ENCODE measurements around the gene TFB1M.

Gene TFB1M

DNA sequence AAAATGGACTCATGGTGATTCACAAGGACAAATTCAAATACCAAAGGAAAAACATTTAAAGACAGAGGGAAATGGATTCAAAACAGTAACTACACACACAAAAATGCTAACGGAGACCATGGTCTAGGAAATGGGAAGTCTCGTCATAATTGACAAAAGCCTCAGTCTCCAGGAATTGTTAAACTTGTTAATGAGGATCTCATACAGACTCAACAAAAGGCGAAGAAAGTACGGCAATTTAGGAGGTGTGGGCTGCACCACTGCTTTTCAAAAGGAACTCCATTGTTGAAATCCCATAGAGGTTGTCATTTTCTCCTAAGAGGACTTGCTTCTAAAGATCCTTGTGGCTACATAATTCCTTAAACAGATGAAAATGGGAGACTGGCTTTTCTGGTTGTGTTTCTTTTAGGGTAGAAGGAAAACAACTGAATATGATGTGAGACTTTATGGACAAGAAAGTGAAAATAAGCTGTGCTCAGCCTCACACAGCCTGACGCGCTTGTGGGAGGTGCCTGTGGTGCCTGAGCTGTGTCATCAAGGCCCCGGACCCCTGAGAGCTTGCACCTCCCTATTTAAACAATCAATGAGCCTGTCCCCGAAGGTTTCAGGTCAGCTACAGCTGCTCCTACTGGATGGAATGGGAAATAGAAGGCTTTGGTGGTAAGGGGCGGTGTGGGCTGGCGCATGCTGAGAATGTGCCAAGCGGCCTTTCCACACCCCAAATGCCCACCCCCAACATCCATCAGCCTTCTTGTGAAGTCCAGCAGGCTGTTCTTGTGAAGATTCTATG is 53.0 kb downstream of the TFB1M start:
- TF ChIP-seq, protein P1, sequence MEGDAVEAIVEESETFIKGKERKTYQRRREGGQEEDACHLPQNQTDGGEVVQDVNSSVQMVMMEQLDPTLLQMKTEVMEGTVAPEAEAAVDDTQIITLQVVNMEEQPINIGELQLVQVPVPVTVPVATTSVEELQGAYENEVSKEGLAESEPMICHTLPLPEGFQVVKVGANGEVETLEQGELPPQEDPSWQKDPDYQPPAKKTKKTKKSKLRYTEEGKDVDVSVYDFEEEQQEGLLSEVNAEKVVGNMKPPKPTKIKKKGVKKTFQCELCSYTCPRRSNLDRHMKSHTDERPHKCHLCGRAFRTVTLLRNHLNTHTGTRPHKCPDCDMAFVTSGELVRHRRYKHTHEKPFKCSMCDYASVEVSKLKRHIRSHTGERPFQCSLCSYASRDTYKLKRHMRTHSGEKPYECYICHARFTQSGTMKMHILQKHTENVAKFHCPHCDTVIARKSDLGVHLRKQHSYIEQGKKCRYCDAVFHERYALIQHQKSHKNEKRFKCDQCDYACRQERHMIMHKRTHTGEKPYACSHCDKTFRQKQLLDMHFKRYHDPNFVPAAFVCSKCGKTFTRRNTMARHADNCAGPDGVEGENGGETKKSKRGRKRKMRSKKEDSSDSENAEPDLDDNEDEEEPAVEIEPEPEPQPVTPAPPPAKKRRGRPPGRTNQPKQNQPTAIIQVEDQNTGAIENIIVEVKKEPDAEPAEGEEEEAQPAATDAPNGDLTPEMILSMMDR (IDR thresholded peaks at IDR 0.05; ENCODE audit: low read depth, low read length): no peak

DNA sequence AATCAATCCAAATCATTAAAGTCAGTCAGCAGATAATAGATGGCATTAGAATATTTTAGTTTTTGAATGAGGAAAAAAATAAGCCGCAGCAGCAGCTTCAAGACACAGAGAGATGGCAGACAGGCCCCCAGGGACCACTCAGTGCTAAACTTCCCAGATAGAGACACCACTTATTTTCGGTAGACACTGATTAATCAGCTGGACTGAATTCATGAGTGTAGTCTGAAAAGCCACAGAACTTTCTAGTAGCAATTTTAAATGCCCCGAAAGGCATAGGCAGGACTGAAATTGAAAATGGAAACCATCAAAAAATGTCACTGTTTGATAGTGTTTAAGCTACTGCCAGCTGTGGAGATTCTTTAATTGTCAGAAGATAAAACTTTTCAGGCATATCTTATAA is 53.6 kb downstream of the TFB1M start:
- no peak overlapping the region for H3K4me3 ChIP-seq (ENCODE audit: low read depth, low read length)
- TF ChIP-seq, protein P1 (IDR thresholded peaks at IDR 0.05; ENCODE audit: low read depth, low read length): no peak

More for the DNA sequence above, 53.0 kb downstream of the TFB1M start:
- no peak overlapping the region for H3K4me3 ChIP-seq (ENCODE audit: low read depth, low read length)

DNA sequence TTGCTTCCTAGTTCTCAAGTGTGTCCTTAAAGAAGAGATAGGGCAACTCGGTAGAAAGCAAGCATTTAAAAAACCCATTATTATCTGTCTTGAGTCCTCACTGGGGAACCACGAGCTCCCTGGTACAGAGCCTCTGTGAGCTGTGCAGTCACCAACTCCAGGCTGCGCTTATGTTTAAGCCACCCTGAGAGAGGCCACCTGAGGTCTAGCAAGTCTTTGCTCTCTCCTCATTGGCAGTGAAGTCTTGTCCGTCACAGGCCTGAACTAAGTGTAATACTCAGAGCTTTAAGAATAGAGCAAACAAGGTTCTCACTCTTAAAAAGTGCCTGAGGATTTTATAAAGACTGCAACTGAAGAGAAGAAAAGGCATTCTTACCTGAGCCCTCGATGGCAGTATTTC is 54.4 kb downstream of the TFB1M start:
- no peak overlapping the region for H3K4me3 ChIP-seq (ENCODE audit: low read depth, low read length)
- TF ChIP-seq, protein P1 (IDR thresholded peaks at IDR 0.05; ENCODE audit: low read depth, low read length): no peak

DNA sequence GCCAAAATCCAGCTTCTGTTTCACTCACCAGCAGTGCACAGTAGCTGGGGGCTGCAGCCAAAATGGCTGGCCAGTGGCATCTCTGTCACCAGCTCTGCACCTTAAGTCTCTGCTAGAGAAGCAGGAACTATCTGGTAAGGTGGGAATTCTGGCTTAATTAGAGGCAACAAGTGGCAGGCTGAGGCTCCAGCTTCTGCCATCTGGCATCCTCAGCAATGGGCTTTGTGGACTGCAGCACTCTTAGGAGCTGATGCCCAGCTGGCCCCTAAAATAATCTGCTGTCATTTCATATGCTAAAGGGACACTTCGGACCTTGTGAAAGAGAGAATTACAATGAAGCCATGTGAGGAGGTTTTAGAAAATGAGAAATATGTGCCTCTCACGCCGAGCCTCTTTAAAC is 55.1 kb downstream of the TFB1M start:
- TF ChIP-seq, protein P1 (IDR thresholded peaks at IDR 0.05; ENCODE audit: low read depth, low read length): no peak

DNA sequence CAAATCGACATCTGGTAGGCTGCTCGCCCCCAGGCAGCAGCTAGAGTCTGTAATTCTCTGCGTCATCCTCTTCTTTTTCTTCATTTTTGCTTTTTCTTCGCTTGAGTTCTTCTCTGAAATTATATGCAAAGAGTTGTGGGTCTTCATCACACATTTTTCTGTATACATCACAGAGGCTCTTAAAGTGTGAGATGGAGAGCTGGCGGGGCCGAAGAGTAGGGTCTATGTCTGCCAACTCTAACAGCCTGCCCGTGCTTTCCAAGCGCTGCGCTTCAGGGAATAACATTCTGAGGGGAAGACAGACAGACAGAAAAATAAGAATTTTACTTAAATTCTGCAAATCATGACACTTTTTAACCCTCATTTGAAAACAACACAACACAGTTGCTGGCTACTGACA is 56.5 kb downstream of the TFB1M start:
- TF ChIP-seq, protein P1 (IDR thresholded peaks at IDR 0.05; ENCODE audit: low read depth, low read length): no peak
- no peak overlapping the region for H3K4me3 ChIP-seq (ENCODE audit: low read depth, low read length)

More for the DNA sequence above, 55.1 kb downstream of the TFB1M start:
- H3K4me3 ChIP-seq (ENCODE audit: low read depth, low read length): no peak overlapping the region

DNA sequence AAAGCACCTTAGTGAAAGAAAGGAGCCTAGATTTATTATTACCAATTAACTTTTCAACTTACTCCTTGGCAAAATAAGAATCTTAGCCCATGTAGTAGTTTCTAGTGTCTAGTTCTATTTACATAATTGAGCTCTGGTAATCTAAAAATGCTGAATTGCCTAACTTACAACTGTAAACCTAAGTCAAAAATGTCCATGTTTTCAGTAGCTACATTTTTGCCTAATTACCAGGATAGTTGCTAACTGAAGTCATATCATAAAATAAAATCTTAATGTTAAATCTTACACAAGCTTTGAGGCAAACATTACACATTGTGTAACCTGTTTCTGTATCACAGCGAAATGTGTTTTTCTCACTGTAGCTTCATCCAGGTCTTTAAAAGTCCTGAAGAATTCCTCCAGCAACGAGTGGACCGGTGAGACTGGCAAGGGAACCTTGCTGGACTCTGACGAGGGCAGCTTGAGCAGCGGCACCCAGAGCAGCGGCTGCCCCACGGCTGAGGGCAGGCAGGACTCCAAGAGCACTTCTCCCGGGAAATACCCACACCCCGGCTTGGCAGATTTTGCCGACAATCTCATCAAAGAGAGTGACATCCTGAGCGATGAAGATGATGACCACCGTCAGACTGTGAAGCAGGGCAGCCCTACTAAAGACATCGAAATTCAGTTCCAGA is 58.0 kb downstream of the TFB1M start:
- TF ChIP-seq, protein P1 (IDR thresholded peaks at IDR 0.05; ENCODE audit: low read depth, low read length): no peak
- no peak overlapping the region for H3K4me3 ChIP-seq (ENCODE audit: low read depth, low read length)

DNA sequence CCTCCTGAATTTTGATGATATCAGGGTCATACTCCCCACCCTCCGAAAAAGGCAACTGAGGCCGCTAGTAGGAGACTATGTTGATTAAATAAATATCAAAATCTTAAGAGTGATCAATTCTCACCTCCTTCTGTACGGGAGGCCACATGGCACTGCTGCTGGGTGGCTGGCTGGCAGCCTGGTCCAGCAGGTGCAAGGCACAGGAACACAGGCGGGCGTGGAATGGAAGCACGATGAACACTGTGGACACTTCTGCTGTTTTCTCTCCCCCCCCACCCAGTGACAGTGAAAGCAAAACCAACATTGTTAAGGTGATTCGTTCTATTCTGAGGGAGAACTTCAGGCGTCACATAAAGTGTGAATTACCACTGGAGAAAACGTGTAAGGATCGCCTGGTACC is 60.1 kb downstream of the TFB1M start:
- TF ChIP-seq, protein P1 (IDR thresholded peaks at IDR 0.05; ENCODE audit: low read depth, low read length): no peak
- no peak overlapping the region for H3K4me3 ChIP-seq (ENCODE audit: low read depth, low read length)
